ENCODE results near the gene ZMYM1. TPM values are rescaled to one million over a fixed set of nuclear protein-coding genes. Genes with fewer than 3 reads are reported as not detected.
"Not testable (repeated sequence)": the region's sequence is repeated elsewhere in the genome, so short reads cannot be mapped to it uniquely, and the experiment has no call there.

Gene ZMYM1
- total RNA-seq, 1 experiment from 2014 or later = 39.1 TPM

DNA sequence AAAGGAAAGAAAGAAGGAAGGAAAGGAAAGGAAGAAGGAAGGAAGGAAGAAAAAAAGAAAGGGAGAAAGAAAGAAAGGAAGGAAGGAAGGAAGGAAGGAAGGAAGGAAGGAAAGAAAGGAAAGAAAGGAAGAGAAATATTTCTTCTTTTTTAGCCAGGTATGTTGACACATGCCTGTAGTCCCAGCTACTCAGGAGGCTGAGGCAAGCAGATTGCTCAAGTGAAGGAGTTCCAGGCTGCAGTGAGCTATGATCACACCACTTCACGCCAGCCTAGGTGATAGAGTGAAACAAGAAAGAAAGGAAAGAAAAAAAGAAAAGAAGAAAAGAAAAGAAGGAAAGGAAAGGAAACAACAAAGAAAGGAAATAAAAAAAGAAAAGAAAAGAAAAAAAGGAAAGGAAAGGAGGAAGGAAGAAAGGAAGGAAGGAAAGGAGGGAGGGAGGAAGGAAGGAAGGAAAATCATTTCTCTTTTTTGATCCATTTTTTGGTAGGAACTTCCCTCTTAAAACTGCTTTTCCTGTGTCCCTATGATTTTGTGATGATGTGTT is 5.8 kb upstream of the ZMYM1 start:
- BruUV-seq (replicated peaks) = no TSS peak
- H3K4me1 ChIP-seq (ENCODE audit: control insufficient read depth, insufficient read depth, low read length) = no peaks in the 10 kb centered on the region
- no peak for DNase-seq (ENCODE audit: low read depth, low spot score)
- H3K36me3 ChIP-seq (ENCODE audit: control insufficient read depth, insufficient read depth, low read length) = no peaks in the 10 kb centered on the region
- POLR2A ChIA-PET = no interaction called here
- no peaks in the 10 kb centered on the region; the same call in 1 of the 2 replicates for H3K9me3 ChIP-seq (ENCODE audit: control insufficient read depth, insufficient read depth, low read depth, low read length)
- TF ChIP-seq TCF7L2 (IDR thresholded peaks at IDR 0.05; ENCODE audit: low read depth, low read length) = no peak
- no peak for TF ChIP-seq SIN3A (IDR thresholded peaks at IDR 0.05; ENCODE audit: borderline replicate concordance, insufficient read depth, low read depth, low read length)
- no peak for TF ChIP-seq CTCF (IDR thresholded peaks at IDR 0.05)
- no peak for TF ChIP-seq POLR2AphosphoS5 (IDR thresholded peaks at IDR 0.05; ENCODE audit: low read depth, low read length)
- TF ChIP-seq REST (IDR thresholded peaks at IDR 0.05; ENCODE audit: insufficient read depth in 1 of 2, low read depth in 2 of 2, low read length in 1 of 2) = no peak
- in situ Hi-C loops (cut with HindIII; ENCODE audit: low pct_unique_long_range_greater_than_20kb, low sequenced_read_pairs) (no loop called here), intact Hi-C loops (cut with micrococcal nuclease; ENCODE audit: unreplicated experiment) (no loop called here)
- no peaks in the 10 kb centered on the region for H3K27me3 ChIP-seq (ENCODE audit: control insufficient read depth, insufficient read depth, low read length)
- ATAC-seq = no peak
- H3K27ac ChIP-seq (ENCODE audit: low read length) = no peak overlapping the region
- CTCF ChIA-PET = interaction anchor here (0.6 kb wide), 1 partner anchor 85 kb away, joined by 23 read pairs; no protein-coding TSS in a partner anchor
- no peak overlapping the region for H3K4me3 ChIP-seq (ENCODE audit: low read depth in 2 of 2, low read length in 2 of 2)

- in situ Hi-C loops (cut with HindIII; ENCODE audit: low pct_unique_long_range_greater_than_20kb, low sequenced_read_pairs); H3K27ac ChIP-seq (ENCODE audit: low read length); H3K27me3 ChIP-seq (ENCODE audit: control insufficient read depth, insufficient read depth, low read length); H3K4me3 ChIP-seq (ENCODE audit: low read depth in 2 of 2, low read length in 2 of 2); intact Hi-C loops (cut with micrococcal nuclease; ENCODE audit: unreplicated experiment); CTCF ChIA-PET; DNase-seq (ENCODE audit: low read depth, low spot score); BruUV-seq (replicated peaks); ATAC-seq; H3K9me3 ChIP-seq (ENCODE audit: control insufficient read depth, insufficient read depth, low read depth, low read length); H3K36me3 ChIP-seq (ENCODE audit: control insufficient read depth, insufficient read depth, low read length); POLR2A ChIA-PET; H3K4me1 ChIP-seq (ENCODE audit: control insufficient read depth, insufficient read depth, low read length): not testable (repeated sequence)
Measured at GRCh38 chr1:35076426-35076825, 2.8 kb upstream of the ZMYM1 start.

DNA sequence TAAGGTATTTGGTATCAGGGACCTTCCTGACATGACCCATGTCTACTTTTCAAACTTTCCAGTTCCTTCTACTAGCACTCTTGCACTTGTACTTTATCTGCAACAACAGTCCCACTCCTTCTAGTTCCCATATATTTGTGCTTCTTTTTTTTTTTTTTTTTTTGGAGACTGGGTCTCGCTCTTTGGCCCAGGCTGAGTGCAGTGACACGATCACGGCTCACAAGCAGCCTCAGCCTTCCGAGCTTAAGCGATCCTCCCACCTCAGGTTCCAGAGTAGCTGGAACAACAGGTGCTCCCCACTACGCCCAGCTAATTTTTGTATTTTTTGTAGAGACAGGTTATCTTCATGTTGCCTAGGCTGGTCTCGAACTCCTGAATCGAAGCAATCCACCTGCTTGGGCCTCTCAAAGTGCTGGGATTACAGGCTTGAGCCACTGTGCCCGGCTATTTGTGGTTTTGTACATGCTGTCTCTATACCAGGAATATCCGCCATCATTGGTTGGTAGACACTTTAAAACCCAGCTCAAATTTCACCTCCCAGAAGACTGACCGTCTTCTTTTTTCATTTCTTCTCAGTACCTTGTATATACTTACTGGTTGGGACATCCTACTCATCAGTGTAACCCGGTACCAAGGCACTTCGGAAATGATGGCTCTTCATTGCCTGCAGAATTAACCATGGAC is 1.1 kb downstream of the ZMYM1 start:
- ATAC-seq (no peak), DNase-seq (ENCODE audit: low read depth, low spot score) (no peak)
- no peaks in the 10 kb centered on the region for H3K9me3 ChIP-seq (ENCODE audit: control insufficient read depth, insufficient read depth, low read depth, low read length)
- no peaks in the 10 kb centered on the region for H3K27me3 ChIP-seq (ENCODE audit: control insufficient read depth, insufficient read depth, low read length)
- intact Hi-C loops (cut with micrococcal nuclease; ENCODE audit: unreplicated experiment) = no loop called here
- BruUV-seq (replicated peaks) = no TSS peak
- H3K4me1 ChIP-seq (ENCODE audit: control insufficient read depth, insufficient read depth, low read length) = peaks cover 16% of the 10 kb centered on the region; the same call in 1 of the 2 replicates
- ChIA-PET POLR2A (interaction anchor here (0.7 kb wide), 1 partner anchor 1071 kb away, joined by 4 read pairs; no protein-coding TSS in a partner anchor), CTCF (no interaction called here)
- TF ChIP-seq POLR2AphosphoS5 (IDR thresholded peaks at IDR 0.05; ENCODE audit: low read depth, low read length) = no peak
- no peak for TF ChIP-seq REST (IDR thresholded peaks at IDR 0.05; ENCODE audit: insufficient read depth in 1 of 2, low read depth in 2 of 2, low read length in 1 of 2)
- TF ChIP-seq TCF7L2 (IDR thresholded peaks at IDR 0.05; ENCODE audit: low read depth, low read length) = no peak
- no peak for TF ChIP-seq SIN3A (IDR thresholded peaks at IDR 0.05; ENCODE audit: borderline replicate concordance, insufficient read depth, low read depth, low read length)
- no peak for TF ChIP-seq CTCF (IDR thresholded peaks at IDR 0.05)
- H3K4me3 ChIP-seq (ENCODE audit: low read depth in 2 of 2, low read length in 2 of 2) = peak overlapping the region; percentile 62 to 69
- in situ Hi-C loops (cut with HindIII; ENCODE audit: low pct_unique_long_range_greater_than_20kb, low sequenced_read_pairs) = no loop called here
- peak overlapping the region; percentile 96 for H3K27ac ChIP-seq (ENCODE audit: low read length)
- H3K36me3 ChIP-seq (ENCODE audit: control insufficient read depth, insufficient read depth, low read length) = no peaks in the 10 kb centered on the region

Measured in Panc1 (cell line).